HG02938 (cell line): ENCODE data around the gene HRH4.

Source experiments
- ATAC-seq: cut with Tn5 transposase; IDR thresholded peaks from one replicate; pipeline ENCODE4 v1.9.1; 2021; ENCODE audit warnings: mild to moderate bottlenecking, moderate library complexity; ENCODE audit not compliant: unreplicated experiment

HRH4 gene, protein sequence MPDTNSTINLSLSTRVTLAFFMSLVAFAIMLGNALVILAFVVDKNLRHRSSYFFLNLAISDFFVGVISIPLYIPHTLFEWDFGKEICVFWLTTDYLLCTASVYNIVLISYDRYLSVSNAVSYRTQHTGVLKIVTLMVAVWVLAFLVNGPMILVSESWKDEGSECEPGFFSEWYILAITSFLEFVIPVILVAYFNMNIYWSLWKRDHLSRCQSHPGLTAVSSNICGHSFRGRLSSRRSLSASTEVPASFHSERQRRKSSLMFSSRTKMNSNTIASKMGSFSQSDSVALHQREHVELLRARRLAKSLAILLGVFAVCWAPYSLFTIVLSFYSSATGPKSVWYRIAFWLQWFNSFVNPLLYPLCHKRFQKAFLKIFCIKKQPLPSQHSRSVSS

DNA sequence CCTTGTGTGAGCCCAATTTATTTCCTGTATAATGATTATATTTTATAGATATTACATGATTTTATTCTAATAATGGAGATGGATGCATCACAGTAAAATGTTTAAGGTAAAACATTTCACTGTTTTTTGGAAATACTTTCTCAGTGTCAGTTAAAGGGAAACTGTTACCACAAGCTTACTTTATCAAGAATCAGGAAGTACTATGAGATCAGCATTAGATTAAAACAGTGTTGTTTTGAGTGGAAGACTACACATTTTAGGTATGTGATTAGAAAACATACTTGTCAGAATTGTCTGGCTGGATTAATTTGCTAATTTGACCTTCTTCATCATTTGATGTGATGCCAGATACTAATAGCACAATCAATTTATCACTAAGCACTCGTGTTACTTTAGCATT lies at the start of gene HRH4:
Gene HRH4, plus strand, starts transcription at position 250 of the 400 bp plus-strand sequence. Its CDS starts 92 bp downstream, at position 342.
- ATAC-seq: no peak

DNA sequence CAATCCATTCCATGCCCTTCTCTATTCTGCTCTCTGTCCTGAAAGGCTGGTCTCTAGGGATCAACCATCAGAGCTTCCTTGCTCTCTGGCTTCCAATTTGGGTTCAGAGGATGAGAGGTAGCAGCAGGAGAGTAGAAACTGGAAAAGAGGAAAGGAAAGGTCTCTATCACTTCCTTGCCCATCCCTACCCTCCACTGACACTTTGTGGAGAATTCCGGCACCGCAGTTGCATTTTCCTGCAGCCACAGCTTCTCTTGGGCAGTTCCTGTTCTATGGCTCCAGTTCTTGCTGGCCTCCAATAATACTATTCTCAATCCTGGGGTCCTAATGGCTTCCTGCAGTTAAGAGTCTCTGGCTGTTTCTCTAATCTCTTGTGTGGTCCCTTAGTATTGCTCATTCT lies 47.3 kb upstream of the HRH4 start:
- ATAC-seq: no peak

DNA sequence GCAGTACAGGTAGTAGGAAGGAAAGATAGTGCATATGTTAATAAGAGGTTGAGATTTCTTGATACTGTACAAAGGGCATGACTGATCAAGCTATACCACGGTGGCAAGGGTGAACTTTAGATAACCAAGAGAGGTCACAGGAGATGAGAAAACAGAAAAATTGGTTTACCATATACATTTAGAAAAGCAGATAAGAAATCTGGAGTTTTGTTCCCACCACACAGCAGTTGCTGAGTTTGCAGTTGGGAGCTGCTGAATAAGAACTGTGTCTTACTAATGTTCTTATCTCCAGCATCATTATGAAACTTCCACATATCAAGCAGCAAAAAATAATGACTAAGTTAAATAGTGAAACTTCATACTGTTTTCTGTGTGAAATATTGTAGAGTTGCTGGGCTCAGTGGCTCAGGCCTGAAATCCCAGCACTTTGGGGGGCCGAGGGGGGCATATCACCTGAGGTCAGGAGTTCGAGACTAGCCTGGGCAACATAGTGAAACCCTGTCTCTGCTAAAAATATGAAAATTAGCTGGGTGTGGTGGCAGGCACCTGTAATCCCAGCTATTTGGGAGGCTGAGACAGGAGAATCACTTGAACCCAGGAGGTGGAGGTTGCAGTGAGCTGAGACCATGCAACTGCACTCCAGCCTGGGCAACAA lies 46.0 kb upstream of the HRH4 start:
- ATAC-seq: no peak

DNA sequence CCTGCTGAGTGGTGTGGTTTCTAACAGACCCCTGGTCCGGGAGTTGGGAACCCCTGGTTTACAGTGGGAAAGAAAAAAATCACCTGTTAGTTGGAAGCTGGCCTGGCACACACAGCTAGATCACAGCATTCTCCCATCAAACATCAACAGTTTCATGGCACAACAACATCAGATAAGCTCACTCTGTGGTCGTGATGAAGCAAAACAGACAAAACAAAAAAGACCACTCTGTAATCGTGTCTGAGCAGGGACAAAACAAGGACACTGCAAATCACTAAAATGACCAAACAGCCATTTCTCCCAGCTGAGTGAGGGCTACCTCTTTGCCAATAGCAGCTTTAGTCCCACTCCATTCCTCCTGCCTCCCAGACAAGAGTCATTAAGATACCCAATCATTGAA lies 43.0 kb upstream of the HRH4 start:
- no peak for ATAC-seq

DNA sequence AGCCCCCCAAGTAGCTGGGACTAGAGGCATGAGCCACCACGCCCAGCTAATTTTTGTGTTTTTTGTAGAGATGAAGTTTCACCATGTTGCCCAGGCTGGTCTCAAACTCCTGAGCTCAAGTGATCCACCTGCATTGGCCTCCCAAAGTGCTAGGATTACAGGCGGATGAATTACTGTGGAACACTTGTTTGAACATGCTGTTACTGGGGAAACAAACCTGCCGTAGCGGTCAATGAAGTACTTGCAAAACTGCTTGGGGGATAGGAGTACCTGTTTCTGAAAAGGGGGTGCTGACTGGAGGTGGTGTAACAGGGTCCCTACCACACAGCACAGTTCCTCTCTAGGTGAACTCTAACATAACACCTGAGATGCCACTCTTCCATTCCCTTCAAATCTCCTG lies 39.9 kb upstream of the HRH4 start:
- ATAC-seq: no peak

DNA sequence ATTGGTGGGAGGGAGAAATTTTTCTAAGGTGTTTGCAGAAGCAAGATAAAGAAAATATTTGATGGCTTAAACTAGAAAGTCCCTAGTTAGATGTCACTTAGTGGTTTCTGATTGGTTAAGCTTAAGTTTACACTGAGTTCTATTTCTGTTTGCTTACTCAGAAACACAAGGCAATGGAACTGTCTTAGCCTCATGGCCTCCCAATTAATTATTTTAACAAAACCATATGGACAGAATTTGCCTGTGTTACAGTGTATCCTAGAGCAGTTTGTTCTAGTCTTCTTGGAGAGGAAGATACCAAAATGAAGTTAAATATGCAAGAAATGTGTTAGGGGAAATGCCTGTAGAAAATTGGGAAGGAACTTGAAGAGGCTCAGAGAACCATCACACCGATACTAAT lies 38.6 kb upstream of the HRH4 start:
- no peak for ATAC-seq

DNA sequence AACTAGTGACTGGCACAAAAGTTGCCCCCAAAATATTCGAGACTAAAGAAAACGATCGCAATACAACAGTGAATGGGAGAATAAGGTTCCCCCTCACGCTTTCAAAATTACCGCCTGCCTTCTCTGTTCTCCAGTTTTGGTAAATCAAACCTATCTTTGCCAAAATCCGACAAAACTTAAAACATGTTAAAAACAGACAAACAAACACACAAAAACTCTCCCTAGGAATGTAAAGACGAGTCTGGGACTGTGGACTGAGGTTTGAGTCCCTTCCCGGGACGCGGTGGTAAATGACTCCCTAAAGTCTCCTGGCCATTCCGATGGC lies 34.4 kb upstream of the HRH4 start:
- no peak for ATAC-seq

DNA sequence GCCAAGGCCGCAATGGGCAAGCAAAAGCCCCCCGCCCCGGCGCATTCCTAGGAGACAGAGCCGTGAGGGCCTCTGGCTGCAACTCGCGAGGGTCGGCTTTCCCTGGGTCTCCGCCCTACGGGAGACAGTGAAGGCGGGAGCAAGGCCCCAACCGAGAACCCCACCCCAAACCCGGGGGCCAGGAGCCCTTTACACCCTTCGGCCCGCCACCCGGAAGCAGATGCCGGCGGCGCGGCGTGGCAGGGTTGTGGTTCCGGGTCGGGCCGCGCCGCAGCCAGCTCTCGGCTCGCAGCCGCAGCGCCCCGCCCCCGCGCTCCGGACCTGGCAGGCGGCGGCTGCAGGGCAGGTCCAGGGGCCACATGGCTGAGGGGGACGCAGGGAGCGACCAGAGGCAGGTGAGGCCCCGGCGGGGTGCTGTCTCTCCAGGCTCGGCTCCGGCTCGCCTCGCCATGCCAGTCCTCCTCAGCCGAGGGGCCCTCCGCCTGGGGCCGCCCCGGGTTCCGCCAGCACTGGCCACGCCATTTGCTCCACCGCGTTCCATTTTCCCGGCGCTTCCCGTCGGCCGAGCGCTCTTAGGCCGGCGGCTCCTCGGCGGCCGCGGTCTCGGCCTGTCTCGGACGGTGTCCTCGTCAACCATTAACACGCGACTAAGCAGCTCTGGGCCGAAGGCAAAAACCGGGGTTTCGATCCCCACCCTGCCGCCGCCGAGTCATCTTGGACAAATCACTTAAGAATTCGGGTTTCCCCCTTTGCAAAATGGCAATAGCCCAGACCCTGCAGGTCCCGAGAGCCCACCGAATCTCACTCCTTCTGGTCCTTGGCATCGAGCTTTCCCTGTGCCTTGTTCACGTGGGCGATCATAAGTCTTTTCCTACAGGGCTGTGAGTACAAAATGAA lies 33.8 kb upstream of the HRH4 start, which contains the start of gene IMPACT:
Gene IMPACT, plus strand, starts transcription at position 273 of the 897 bp plus-strand sequence. Its CDS starts 87 bp downstream, at position 360.
- ATAC-seq: peak; percentile 75

DNA sequence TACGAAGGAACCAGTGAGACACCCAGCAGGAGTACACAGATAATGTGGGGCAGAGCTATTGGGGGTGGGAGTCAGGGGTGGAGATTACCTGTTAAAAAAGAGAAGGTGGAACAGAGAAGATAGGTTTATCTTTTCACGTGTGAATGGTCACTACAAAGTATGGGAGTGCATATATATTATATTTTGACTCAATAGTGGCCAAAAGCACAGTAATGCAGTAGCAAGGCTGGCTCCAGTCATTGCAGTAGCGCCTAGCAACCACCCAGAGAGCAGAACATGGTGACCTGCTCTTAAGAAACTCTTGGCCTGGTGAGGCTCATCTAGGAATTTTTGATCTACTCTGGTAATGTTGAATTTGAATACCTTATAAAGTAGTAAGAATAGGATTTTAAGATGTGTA lies 33.0 kb upstream of the HRH4 start:
- no peak for ATAC-seq

DNA sequence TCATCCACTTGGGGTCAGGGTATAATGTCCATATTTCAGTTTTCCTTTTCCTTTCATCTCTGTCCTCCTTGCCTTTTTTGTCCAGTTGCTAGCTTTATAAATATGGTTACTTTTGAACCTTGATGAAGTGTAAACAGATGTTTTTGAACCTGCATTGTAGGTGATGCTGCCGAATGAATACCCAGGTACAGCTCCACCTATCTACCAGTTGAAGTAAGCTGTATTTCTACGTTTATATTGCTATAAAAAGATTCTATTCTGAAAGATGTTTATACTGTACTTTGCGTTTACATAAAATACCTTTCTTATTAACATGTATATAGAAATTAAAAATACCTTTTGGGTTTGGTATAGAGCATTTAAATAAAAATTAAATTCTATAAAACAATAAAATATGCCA lies 31.7 kb upstream of the HRH4 start:
- no peak for ATAC-seq

DNA sequence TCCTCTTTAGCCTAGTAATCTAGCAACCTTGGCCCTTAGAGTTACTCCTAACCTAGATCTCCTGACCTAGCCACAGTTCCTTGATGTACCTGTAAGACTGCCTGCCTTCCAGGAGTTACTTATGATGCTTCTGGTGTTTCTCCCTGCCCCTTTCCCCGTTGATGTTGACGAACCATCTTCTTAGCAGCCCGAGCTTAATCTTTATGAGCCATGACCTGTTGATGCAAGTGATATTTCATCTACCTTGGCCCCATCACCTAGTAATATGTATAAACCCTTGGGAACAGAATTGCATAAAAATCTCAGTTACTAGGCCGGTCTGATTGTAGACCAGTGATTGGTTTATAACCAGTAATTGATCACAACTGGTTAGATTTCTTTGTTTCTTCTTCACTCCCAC lies 31.2 kb upstream of the HRH4 start:
- no peak for ATAC-seq

DNA sequence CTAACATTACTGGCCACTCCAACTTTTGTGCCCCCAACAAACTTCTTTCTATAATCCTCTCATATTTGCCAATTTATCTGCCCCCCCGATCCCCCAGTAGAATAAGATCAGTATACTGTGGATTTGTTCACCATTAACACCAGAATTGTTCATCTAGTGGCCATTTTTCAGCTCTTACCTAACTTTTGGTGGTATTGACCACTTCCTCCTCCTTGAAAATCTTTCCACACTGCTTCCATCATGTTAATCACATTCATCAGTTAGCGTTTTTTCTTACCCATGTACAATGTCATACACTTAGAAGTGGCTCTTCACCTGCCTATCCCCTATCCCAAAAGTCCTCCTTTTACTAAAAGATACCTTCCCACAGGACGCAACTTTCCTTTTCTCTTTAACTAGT lies 27.8 kb upstream of the HRH4 start:
- no peak for ATAC-seq

DNA sequence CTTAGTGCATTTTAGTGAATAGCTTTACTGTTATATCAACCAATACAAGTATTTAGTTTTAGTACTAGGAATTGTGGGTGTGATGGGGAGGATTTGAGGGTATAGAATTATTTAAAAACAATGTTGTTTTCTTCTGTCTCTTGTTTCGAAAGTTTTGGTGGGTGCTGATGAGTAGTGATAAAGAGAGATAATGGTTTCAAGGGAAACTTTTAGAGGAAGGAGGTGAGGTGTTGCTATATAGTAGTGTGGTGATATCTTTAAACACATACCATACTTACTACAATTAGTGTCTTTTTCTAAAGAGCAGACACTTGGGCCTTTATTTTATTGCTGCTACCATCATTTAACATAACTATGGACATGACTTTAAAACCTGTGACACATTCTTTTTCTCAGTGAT lies 23.5 kb upstream of the HRH4 start:
- no peak for ATAC-seq

DNA sequence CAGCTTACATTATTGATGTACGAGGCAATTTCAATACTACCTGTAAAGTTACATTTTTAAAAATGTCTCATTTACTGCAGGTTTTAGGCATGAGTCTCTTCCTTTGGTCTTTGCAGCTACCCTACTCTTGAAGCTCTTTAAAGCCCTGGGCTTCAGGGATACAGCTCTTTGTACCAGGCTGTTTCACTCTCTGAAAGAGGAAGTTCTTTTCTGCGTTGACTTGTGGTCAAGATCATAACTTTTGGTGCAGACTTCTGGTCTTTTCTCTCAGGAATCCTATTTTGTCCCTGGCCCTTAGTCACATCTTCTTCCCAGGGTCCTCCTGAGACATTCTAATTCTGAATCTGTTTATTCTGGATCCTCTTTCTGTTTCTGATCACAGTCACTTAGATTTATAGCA lies 16.6 kb upstream of the HRH4 start:
- peak; percentile 63 for ATAC-seq

DNA sequence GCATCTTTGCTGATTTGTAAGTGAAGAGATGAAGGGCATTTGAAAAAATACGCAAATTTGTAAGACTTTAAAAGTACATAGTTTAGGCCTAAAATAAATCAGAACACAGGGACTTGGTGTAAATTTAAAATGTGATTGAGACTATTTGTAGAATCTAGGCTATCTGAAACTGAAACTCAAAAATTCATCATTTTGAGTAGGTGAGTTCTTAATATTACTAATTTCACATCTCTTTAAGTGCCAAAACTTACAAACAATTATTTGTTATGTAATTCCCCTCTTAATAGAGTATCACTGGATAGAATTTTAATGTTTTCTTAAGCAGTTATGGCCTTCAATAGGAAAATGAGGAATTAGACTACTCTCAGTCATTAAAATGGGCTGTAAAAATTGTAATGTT lies 14.0 kb upstream of the HRH4 start:
- peak; percentile 76 for ATAC-seq

DNA sequence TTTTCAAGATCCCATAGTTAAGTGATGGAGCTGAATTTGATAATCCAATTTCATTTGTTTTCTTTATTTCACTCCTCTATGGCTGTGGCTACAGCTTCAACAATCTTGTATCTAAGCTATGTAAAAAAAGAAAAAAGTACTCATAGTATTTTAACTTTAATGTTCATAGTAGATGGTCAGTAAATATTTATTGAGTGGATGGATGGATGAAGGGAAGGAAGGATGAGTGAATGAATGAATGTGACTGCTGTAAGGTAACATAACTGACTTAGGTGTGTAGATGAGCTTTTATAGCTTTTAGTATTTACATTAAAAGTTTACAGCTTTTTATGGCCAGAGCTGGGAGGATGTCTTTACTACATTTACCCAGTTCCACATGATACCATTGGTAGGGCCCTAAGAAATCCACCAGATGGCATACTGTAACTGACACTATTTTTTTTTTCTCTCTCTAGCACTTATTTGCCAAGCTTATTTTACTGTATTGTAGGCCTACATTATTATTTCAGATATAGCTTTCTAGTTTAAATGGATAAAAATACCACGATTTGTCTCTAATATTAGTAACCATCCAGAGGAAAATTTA lies 13.4 kb upstream of the HRH4 start:
- no peak for ATAC-seq

DNA sequence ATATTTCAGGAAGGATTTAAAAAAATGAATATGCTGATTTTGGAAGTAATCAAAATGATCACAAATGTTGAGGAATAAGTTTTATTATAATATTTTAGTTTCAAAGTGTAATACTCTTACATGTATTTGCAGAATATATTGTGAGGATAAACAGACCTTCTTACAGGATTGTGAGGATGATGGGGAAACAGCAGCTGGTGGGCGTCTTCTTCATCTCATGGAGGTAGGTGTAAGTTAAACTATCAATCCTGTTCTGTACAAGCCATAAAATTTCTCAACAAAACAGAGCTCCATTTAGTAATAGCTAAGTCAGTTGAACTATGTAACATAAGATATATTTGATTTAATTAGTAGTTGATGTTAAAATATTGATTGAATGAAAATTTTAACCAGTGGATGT lies 12.5 kb upstream of the HRH4 start:
- no peak for ATAC-seq

DNA sequence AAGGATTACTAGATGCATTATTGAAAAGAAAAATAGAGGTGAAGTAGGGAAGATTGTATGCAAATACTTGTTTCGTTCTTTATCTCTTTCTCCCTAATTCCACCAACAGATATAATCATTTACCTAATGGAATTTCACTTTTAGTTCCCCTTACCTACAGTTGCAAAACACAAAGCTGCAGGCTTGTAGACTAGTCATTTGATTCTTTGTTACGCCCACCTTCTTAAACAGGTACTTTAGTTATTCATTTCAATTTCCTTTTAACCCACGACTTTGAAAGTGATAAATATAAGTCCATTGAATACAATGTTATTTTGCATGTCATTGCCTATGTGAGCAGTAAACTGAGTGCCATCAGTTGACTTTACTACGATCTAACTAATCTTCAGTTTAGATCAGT lies 3.9 kb upstream of the HRH4 start:
- ATAC-seq: peak; percentile 89

DNA sequence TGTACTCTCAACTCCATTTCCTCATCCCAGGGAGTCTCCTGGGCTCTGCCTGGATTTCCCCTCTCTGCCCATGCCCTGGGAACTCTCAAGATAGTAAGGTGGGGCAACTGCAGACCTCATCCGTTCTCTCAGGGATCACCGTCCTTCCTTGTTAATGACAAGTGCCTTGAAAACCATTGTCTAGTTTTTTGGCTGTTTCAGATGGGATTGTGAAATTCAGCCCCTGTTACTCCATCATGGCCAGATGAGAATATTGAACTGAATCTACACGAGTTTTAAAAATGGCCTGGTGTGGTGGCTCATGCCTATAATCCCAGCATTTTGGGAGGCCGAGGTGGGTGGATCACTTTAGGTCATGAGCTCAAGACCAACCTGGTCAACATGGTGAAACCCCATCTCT lies 665 bp upstream of the HRH4 start:
- ATAC-seq: no peak

DNA sequence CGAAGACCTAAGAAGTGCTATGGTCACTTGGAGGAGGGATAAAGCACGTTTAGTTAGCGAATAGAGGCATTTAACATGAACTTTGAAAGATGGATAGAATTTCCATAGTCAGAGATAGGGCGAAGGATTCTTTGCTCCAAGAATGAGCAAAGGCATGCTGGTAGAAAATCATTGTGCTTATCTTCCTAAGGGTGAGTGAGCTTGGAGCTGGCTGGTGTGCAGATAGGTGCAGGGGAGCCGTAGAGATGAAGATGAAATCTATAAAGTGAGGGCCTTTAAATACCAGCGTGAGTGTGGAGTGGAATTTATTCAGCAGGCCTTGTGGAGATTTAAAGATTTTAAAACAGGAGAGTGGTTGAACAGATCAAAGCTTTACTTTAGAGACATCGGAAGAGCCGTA lies 1.6 kb downstream of the HRH4 start:
- ATAC-seq: no peak
